Measurements from ENCODE around the gene CDH13.

Gene CDH13

GRCh38 chr16:82626791-82627261 lies at the start of gene CDH13:
Gene CDH13 (plus strand): TSS chr16:82626969.
- no peak for DNase-seq

DNA sequence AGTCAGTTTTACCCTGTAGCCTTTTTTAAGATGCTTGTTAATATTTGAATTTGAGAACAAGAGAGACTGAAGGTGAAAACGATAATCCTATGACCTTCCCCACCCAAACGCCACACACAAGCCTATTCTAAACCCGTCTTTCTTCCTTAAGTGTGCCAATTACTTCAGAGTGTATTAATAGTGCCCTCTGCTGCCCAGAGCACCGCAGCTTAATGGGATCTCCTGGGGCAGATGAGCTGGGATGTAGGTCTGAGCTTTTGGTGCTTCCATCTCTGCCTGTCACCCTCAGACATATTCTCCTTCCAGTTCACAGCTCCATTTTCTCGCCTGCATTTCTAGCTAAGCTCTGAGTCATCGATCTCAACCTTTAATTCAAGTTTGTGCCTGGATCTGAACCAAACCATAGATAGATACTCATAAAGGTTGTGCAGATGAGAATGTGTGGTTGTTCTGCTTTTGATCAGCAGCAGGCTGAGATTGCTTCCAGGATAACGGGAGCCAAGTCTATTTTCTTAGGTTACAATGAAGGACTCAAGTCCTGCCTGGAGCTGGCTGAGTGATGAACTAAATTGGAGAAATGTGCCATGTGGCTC lies 46.4 kb upstream of the CDH13 start:
- no peak for DNase-seq

DNA sequence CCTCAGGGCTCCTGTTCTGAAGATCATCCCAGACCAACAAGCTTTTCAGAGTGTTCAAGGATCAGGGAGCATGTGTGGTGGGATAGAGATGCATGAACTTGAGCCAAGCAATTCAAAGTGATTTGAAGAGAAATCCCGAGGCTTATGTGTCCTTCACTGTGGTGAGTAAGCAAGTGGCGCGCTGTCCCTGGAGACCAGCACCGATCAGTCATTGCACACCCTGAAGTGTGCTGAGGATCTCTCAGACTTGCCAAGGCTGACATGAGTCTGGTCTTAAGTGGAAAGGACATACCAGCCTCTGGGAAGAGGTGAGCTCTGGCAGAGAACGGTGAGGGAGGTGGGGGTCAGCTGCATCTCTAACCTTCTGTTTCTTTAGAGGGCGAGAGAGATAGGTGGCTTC lies 43.8 kb upstream of the CDH13 start:
- DNase-seq = no peak

- DNase-seq = no peak
Measured at GRCh38 chr16:82583422-82583821, 43.3 kb upstream of the CDH13 start.

GRCh38 chr16:82584553-82585152 lies 42.1 kb upstream of the CDH13 start:
- no peak for DNase-seq

DNA sequence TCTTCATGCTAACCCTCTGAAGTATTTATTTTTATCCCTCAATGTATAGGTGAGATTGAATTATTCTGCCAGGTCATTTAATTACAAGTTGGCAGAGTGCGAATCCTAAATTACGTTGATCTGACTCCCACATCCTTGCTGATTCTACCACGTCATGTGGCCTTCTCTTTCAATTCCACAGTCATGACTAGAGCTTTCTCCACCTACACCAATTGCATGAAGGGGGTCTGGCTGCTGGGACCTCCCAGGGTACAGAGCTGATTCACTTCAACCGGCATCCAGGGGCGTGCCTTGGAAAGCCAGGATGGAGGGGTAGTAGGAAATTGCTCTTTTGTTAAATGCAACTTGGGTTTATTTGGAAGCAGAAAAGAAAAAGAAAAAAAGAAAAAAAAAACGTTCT lies 41.1 kb upstream of the CDH13 start:
- DNase-seq = no peak

GRCh38 chr16:82586130-82586529 lies 40.6 kb upstream of the CDH13 start:
- DNase-seq = no peak

DNA sequence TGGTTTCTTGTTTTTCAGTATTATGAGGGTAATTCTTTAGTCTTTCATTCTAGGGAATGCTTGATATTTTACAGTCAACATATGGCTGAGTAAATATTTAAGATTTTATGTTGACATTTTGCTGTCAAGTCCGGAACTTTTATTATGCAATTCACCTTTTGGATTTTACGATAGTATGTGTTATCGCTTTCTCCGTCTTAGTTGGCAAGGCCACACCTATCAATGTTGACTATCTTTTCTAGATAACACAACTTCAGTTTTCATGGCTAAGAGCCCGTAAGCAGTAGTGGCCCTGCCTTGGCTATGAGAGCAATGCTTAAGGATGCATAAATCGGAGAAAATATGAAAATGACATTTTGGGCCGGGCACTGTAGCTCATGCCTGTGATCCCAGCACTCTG lies 39.5 kb upstream of the CDH13 start:
- no peak for DNase-seq

DNA sequence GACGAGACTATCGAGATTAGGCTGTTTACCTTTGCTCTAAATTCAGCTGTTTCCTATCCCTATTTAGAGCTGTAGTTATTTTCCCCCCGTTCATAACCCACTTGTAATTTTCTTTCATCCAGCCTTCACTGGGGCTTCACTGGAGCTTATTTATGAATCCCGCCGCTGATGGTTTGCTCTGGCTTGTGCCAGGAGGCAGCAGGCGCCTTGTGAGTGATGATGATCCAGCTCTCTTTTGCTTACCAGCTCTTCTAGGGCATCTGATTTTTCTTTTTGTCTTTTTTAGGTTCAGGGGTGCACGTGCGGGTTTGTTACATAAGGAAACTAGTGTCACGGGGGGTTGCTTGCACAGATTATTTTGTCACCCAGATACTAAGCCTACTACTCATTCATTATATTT lies 37.4 kb upstream of the CDH13 start:
- DNase-seq = no peak

GRCh38 chr16:82594114-82594513 lies 32.7 kb upstream of the CDH13 start:
- no peak for DNase-seq

- no peak for DNase-seq
Measured at GRCh38 chr16:82598771-82599170, 28.0 kb upstream of the CDH13 start.

GRCh38 chr16:82601989-82602640 lies 24.7 kb upstream of the CDH13 start:
- DNase-seq = no peak

DNA sequence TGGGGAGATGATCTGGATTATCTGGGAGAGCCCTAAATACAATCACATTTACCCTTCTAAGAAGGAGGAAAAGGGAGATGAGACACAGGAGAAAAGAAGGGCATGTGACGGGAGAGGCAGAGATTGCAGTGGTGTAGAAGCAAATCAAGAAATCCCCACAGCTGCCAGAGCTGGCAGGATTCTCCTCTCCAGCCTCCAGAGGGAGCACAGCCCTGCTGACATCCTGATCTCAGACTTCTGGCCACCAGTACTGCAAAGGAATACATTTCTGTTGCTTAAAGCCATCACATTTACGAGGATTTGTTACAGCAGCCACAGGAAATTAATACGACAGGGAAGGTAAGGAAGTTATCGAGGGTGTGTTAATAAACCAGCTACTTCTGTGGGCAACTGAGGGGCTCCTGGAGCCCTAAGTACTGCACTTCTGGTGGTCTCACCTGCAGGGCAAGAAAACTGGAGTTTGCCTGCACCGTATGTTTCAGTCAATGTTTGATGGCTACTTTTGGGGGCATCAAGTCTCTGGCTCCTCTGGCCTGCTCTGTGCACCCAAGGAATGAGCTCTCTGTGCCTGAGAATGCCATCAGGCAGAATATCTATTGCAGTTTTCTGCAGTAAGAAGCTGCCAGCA lies 22.9 kb upstream of the CDH13 start:
- no peak for DNase-seq

- no peak for DNase-seq
Measured at GRCh38 chr16:82605076-82605475, 21.7 kb upstream of the CDH13 start.

DNA sequence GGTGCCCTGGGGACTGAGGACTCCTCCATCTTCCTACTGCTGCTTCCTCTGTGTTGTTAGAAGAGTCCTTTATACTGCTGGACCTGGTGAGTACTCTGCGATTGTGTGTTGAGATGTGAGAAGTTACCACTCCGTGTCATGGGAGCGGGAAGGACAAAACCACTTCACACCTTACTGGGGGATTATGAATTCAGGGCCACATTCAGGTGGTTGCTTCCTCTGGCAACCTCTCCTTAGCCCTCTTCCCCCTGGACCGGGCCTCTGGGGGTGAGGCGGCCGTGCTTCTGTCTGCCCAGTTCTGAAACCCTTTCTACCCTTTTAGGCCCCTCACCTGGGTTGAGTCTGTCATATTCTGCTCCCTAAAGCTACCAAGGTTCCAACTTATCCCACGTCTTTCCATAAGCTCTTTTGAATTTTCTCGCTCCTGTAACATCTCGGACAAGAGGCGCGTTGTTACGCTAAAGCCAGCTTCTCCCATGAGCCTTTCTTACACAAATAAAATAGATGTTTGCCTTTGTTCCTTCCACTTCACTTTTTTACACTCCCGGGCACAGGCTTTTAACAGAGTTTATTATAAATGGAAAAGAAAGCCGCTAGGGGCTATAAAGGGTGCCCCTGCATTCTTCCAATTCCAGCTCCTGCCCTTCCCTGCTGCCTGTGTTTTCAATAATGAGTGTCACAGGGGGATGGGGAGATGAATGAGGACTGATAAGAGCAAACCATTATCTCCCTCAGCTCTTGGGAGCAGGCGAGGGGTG lies 20.7 kb upstream of the CDH13 start:
- DNase-seq = no peak

DNA sequence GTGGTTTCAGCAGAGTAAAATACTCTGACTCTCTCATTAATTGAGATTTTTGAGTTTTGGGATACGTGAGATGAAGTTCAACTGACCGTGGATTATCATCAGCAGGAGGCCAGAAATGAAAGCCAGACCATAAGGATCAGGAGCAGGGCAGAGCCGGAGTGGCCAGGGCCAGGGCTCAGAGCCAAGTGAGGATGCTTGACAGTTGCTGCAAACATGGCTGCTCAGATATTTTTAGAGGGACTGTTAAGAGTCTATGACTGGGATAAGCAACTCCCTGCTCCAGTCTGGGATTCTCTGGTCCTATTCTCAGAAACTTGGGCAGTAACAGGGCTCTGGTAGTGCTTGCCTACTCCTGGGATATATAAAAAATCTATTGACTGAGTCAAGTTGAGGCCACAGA lies 17.6 kb upstream of the CDH13 start:
- no peak for DNase-seq

- no peak for DNase-seq
Measured at GRCh38 chr16:82612263-82612662, 14.5 kb upstream of the CDH13 start.

DNA sequence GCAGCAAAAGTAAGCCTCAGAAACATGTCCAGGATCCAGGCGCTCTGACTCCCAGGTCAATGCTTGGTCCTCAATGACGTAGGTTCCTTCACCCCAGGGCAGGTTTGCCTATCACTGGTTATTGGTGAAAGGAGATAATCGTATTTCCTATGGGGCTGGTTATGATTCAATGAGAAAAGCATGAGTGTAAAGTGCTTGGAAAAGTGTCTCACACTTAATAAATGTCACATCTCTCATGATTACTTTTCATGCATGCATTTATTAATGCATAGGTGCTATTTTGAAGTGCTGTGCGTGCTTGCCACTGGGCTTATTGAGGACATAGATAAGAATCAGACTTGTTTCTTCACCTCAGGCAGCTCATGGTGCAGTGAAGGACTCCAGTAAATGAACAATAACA lies 10.4 kb upstream of the CDH13 start:
- DNase-seq = no peak

DNA sequence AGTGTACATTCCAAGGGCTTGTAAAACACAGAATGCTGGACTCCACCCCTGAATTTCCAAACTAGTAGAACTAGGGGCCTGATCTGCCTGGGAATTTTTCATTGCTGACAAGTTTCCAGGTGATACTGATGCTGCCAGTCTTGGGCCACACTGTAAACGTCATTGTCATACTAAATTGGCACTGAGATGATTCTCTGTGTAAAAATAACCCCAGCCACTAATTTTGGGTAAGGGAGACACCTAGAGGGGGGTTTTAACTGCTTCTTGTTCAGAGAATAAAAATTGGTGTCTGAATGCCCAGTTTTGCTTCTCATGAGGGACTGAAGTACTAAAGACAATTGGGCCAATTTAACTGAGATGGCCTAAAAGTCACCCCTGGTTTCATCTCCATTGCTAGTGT lies 5.0 kb upstream of the CDH13 start:
- no peak for DNase-seq

DNA sequence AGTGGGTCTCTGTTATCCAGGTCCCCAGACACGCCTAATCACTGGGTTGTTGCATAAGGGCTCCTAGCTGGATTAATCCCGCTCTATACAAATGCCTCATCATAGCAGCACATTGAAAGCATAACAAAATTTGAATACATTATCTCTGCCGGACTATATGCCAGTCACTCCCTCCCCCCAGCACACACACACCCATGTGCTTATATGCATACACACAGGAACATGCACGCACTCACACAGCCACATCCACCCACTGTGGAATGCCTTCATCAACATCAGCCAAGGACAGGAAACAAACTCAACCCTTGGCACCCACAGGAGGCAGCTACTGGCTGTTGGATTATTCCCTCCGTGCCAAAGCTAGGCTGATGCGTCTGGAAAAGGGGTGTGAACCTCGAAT lies 3.5 kb upstream of the CDH13 start:
- DNase-seq = no peak

DNA sequence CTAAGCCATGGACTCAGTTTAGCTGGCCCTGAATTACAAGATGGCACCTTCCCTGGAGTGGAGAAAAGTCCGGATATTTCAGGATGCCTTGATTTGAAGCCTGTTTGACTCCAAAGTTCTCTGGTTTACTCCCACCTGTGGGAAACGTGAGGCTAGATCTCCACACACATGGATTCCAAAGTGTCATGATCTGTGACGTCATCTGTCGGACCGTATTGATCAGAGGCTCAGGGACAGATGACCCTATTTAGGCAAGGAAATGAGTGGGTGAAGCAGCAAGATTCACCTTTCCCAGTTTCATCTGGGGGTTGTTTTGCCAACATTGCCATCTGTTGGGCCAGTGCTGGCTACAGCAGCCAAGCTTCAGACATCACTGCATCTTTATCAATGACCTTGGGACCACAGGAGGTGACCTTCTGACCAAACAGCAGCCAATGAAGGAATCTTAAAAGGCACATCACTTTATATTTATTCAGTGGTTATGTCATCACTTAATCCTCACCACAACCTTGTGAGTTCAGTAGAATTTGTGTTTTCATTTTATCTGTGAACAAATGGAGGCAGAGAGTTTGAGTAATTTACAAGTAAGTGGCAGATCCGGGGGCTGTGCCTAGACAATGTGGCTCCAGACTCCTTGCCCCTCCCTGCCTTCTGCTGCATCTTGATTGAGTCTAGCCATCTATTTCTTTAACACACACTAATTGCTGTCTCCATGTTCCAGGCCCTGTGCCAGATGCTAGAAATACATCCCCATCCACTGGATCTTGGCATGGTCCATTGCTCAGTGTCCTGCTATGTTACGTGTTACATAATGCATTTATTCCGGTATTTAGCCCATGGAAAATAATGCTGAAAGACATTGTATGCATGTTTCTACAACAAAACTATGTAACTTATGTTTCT lies 1.5 kb upstream of the CDH13 start:
- DNase-seq = no peak

DNA sequence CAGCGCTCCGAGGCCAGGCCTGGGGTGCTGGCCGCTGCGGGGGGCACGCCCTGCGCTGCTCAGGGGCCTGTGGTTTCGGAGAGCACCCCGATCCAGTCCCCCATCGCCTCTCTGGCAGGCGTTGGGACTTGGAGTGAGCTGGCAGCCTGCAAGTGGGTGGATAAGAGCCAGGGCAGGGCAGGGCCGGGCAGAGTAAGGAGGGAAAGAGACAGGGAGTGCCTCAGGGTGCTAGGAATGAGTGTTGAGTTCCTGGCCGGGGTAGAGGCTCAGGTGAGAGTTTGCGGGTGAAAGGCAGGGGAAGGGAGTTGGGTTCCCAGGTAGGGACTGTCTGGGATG lies 1.3 kb downstream of the CDH13 start:
- no peak for DNase-seq

Data from CD4-positive, alpha-beta T cell treated with Interleukin-15 for 1 hour (primary cell).